Measurements from ENCODE around the gene PCNX2.

DNA sequence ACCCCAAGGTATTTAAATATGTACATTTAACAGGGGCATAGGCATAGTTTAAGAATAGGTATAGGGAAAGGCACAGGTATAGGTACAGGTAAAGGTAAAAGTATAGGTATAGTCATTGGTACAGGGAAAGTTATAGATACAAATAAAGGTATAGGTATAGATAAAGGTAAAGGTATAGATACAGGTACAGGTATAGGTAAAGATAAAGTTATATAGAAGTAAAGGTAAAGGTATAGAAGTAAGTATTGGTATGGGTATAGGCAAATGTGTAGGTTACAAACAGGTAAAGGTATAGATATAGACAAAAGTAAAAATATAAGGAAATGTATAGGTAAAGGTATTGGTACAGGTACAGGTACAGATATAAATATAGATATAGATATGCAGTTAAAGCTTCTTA lies 137.2 kb downstream of the PCNX2 start:
- TF ChIP-seq EZH2 (IDR thresholded peaks at IDR 0.05; ENCODE audit: insufficient read depth, poor library complexity, severe bottlenecking) = no peak
- TF ChIP-seq EZH2phosphoT487 (IDR thresholded peaks at IDR 0.05; ENCODE audit: insufficient read depth, low read depth) = no peak

Data from GM23248 (cell line).